GM10266 (cell line): Measurements from ENCODE around the gene SLC18B1.

Experiments used
- DNase-seq: peaks from one replicate; pipeline ENCODE4 v3.0.0; 2012; ENCODE audit errors: extremely low spot score
- CTCF ChIP-seq: IDR thresholded peaks from 2 replicates; pipeline ENCODE4 v1.5.1; 2012; ENCODE audit warnings: mild to moderate bottlenecking, low read depth; ENCODE audit not compliant: control insufficient read depth, insufficient read depth; ENCODE audit errors: missing control alignments

SLC18B1 gene

GRCh38 chr6:132736239-132736638 lies 62.2 kb downstream of the SLC18B1 start:
- no peak for TF ChIP-seq CTCF
- no peak for DNase-seq

- no peak for DNase-seq
- TF ChIP-seq CTCF: no peak
Measured at GRCh38 chr6:132734694-132735236, 63.7 kb downstream of the SLC18B1 start.

- no peak for TF ChIP-seq CTCF
- DNase-seq: no peak
Measured at GRCh38 chr6:132733814-132734213, 64.6 kb downstream of the SLC18B1 start.

GRCh38 chr6:132733283-132733682 lies 65.2 kb downstream of the SLC18B1 start:
- no peak for DNase-seq
- TF ChIP-seq CTCF: no peak

GRCh38 chr6:132731086-132731485 lies 67.4 kb downstream of the SLC18B1 start:
- TF ChIP-seq CTCF: no peak
- no peak for DNase-seq

GRCh38 chr6:132730560-132730959 lies 67.9 kb downstream of the SLC18B1 start:
- DNase-seq: no peak
- TF ChIP-seq CTCF: no peak

GRCh38 chr6:132728616-132729015 lies 69.8 kb downstream of the SLC18B1 start:
- no peak for TF ChIP-seq CTCF

GRCh38 chr6:132726608-132726975 lies 71.8 kb downstream of the SLC18B1 start:
- DNase-seq: no peak
- no peak for TF ChIP-seq CTCF

More at GRCh38 chr6:132728616-132729015, 69.8 kb downstream of the SLC18B1 start:
- no peak for DNase-seq
